ENCODE results near the gene PHOX2A. TPM values are rescaled to one million over a fixed set of nuclear protein-coding genes. Genes with fewer than 3 reads are reported as not detected.

Gene PHOX2A
- total RNA-seq, 3 donors from 2014 or later (not counting 1 experiment from before 2014, with no cell fraction given), result not detected

- peaks cover 21% of the 10 kb centered on the region for H3K4me1 ChIP-seq (ENCODE audit: control insufficient read depth, insufficient read depth, low read length)
- ATAC-seq (peak; percentile 61 to 75 (median 67)), DNase-seq (peak in 1 of 2 donors; percentile 70)
- no peaks in the 10 kb centered on the region for H3K9me3 ChIP-seq (ENCODE audit: control insufficient read depth, insufficient read depth, low read length)
- peaks cover 34% of the 10 kb centered on the region for H3K36me3 ChIP-seq (ENCODE audit: control insufficient read depth, insufficient read depth, low read length)
- Mint-ChIP-seq H3K27me3 (ENCODE audit: low read depth in 2 of 2) (peaks cover 28 to 31% of the 10 kb centered on the region in 2 donors), H3K4me3 (no peak overlapping the region), H3K4me1 (peaks cover 18 to 47% of the 10 kb centered on the region in 2 donors), H3K27ac (no peak overlapping the region), H3K9me3 (no peaks in the 10 kb centered on the region), H3K36me3 (no peaks in the 10 kb centered on the region)
- no peak overlapping the region for H3K4me3 ChIP-seq (ENCODE audit: low read length)
- H3K27ac ChIP-seq (ENCODE audit: low read length), result no peak overlapping the region
- H3K27me3 ChIP-seq (ENCODE audit: control insufficient read depth, insufficient read depth, low read length), result peaks cover 24% of the 10 kb centered on the region
- WGBS (ENCODE audit: insufficient coverage), result 77% methylated on average over 16 of the region's 16 CpGs
- peak; percentile 48 for TF ChIP-seq CTCF (IDR thresholded peaks at IDR 0.05)
- intact Hi-C loops (cut with micrococcal nuclease), result loop anchor here (2.0 kb wide), 1 partner anchor 13 kb away; the partner anchor contains the start of gene INPPL1
Observed at GRCh38 chr11:72238040-72238450, 5.9 kb downstream of the PHOX2A start.

GRCh38 chr11:72237112-72237931 is 6.7 kb downstream of the PHOX2A start:
- Histone ChIP-seq H3K4me3 (ENCODE audit: low read length) (no peak overlapping the region), H3K4me1 (ENCODE audit: control insufficient read depth, insufficient read depth, low read length) (peaks cover 21% of the 10 kb centered on the region), H3K27ac (ENCODE audit: low read length) (no peak overlapping the region), H3K36me3 (ENCODE audit: control insufficient read depth, insufficient read depth, low read length) (peaks cover 41% of the 10 kb centered on the region), H3K27me3 (ENCODE audit: control insufficient read depth, insufficient read depth, low read length) (peaks cover 18% of the 10 kb centered on the region), H3K9me3 (ENCODE audit: control insufficient read depth, insufficient read depth, low read length) (no peaks in the 10 kb centered on the region)
- Mint-ChIP-seq H3K9me3 (no peaks in the 10 kb centered on the region), H3K36me3 (no peaks in the 10 kb centered on the region), H3K27ac (no peak overlapping the region), H3K27me3 (ENCODE audit: low read depth in 2 of 2) (peaks cover 21 to 24% of the 10 kb centered on the region in 2 donors), H3K4me1 (peaks cover 18 to 50% of the 10 kb centered on the region in 2 donors), H3K4me3 (no peak overlapping the region)
- intact Hi-C loops (cut with micrococcal nuclease), result no loop called here
- DNase-seq (no peak), ATAC-seq (no peak)
- 96% methylated on average over 20 of the region's 22 CpGs for WGBS (ENCODE audit: insufficient coverage)
- no peak for TF ChIP-seq CTCF (IDR thresholded peaks at IDR 0.05)

GRCh38 chr11:72236774-72237111 is 7.2 kb downstream of the PHOX2A start:
- Mint-ChIP-seq H3K9me3 (no peaks in the 10 kb centered on the region), H3K4me1 (peaks cover 18 to 46% of the 10 kb centered on the region in 2 donors), H3K36me3 (no peaks in the 10 kb centered on the region), H3K27me3 (ENCODE audit: low read depth in 2 of 2) (peaks cover 15 to 18% of the 10 kb centered on the region in 2 donors), H3K4me3 (no peak overlapping the region), H3K27ac (no peak overlapping the region)
- no peak for TF ChIP-seq CTCF (IDR thresholded peaks at IDR 0.05)
- Histone ChIP-seq H3K4me1 (ENCODE audit: control insufficient read depth, insufficient read depth, low read length) (peaks cover 21% of the 10 kb centered on the region), H3K27ac (ENCODE audit: low read length) (no peak overlapping the region), H3K36me3 (ENCODE audit: control insufficient read depth, insufficient read depth, low read length) (peaks cover 46% of the 10 kb centered on the region), H3K27me3 (ENCODE audit: control insufficient read depth, insufficient read depth, low read length) (peaks cover 15% of the 10 kb centered on the region), H3K4me3 (ENCODE audit: low read length) (no peak overlapping the region), H3K9me3 (ENCODE audit: control insufficient read depth, insufficient read depth, low read length) (no peaks in the 10 kb centered on the region)
- DNase-seq (no peak), ATAC-seq (no peak)
- WGBS (ENCODE audit: insufficient coverage), result 95% methylated on average over 2 of the region's 2 CpGs
- intact Hi-C loops (cut with micrococcal nuclease), result no loop called here

All from natural killer cell (primary cell).